ENCODE results near the gene DSPP.

- TF ChIP-seq, protein P1, sequence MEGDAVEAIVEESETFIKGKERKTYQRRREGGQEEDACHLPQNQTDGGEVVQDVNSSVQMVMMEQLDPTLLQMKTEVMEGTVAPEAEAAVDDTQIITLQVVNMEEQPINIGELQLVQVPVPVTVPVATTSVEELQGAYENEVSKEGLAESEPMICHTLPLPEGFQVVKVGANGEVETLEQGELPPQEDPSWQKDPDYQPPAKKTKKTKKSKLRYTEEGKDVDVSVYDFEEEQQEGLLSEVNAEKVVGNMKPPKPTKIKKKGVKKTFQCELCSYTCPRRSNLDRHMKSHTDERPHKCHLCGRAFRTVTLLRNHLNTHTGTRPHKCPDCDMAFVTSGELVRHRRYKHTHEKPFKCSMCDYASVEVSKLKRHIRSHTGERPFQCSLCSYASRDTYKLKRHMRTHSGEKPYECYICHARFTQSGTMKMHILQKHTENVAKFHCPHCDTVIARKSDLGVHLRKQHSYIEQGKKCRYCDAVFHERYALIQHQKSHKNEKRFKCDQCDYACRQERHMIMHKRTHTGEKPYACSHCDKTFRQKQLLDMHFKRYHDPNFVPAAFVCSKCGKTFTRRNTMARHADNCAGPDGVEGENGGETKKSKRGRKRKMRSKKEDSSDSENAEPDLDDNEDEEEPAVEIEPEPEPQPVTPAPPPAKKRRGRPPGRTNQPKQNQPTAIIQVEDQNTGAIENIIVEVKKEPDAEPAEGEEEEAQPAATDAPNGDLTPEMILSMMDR (IDR thresholded peaks at IDR 0.05): no peak
- TF ChIP-seq POLR2AphosphoS5 (IDR thresholded peaks at IDR 0.05): no peak
These were observed 41.7 kb downstream of the DSPP start, which contains the start of gene DMP1 for GRCh38 chr4:87649980-87650379.
